Brain pericyte (primary cell): ENCODE data around the gene PLEKHG1.

Experiments used
- DNase-seq: peaks from one replicate; pipeline ENCODE4 v3.0.0-alpha.2; 2012; ENCODE audit warnings: low read depth, low spot score

Gene PLEKHG1

DNA sequence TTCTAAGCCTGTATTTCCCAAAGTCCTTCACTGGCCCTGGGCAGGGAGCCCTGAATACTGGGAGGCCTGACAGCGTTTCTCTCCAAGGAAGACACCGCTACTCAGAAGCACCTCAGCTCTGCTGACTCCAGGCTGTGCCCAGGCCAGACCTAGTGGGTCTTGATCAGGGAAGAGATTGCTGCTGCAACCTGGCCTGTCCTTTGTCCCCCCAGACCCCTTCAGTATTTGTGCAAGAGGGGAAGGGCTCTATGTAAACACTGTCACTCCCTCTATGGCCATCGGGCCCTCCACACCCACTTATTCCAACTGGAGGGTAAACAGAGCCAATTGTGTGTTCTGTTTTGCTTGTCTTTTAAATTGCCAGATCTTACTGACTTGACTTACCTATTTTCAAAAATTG, 20.6 kb downstream of the PLEKHG1 start:
- DNase-seq = no peak

DNA sequence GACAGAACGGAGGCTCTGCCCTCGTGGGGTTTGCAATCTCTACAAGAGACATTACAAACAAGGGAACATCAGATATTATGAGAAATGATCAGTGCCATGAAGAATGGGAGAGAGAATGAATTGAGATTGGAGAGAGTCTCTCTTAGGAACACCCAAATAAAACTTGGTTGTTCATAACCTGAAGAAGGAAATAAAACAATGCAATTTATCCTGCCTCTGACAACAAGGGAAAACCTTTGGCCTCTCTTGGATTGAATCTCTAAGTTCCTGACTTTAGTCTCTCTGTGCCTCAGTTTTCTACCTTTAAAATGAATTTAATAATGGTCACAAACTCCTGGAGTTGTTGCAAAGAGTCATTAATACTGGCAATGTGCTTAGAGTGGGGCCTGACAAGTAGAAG, 21.1 kb downstream of the PLEKHG1 start:
- no peak for DNase-seq

DNA sequence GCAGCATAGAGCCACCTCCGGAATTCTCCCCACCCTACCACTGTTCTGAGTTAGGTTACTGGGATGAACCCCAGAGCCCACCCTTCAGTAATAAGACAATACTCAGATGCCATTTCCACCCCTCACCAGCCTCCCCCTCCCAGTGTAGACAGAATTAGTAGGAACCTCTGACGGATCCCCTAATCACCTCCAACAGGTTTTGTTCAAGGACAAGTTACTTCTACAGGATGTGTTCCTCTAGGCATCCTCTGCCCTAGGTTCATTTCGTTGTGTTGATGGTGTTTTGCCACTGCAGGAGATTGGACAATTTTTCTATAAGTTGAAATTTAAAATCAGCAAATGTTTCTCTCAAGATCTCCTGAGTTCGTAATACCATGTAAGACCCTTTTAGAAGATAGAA, 22.8 kb downstream of the PLEKHG1 start:
- no peak for DNase-seq

DNA sequence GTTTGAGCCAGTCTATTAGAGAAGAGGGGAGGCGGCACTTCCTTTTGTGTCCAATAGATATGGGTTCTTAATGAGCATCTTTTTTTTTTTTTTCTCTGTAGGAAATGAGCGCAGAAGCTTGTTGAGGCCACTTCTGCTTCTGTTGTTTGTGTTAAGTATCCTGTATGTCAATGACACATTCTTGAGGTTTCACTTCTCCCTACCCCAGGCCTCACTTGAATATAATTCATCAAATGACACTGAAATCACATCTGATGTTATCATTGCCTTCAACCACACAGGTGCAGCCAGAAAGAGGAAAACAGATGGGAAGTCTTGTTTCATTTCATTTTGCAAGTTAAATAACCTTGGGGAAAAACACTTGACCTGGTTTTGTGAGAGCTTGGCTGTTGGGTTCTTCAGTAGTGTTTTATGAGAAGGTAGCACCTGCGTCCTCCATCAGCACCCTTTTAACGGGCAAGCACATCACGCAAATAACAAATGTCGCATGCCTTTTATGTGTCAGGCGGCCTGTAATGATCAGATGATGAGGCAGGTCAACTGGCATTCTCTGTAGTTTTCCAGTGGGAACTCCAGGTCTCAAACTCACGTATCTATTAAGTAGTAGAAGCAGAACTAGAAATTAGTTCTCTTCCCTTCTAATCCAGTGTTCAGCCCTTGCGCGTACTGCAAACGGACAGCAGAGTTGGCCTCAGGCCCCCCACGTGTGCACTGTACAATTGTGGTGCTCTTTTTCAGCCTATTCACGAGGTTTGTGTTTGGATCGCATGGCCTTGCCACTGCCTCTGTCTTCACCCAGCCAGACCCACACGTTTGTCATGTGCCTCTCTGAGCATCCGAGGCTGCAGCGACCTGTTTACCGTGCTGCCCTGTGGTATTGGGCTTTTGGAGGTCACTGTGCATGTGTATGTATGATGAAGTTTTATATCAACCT, 23.5 kb downstream of the PLEKHG1 start:
- DNase-seq = no peak

DNA sequence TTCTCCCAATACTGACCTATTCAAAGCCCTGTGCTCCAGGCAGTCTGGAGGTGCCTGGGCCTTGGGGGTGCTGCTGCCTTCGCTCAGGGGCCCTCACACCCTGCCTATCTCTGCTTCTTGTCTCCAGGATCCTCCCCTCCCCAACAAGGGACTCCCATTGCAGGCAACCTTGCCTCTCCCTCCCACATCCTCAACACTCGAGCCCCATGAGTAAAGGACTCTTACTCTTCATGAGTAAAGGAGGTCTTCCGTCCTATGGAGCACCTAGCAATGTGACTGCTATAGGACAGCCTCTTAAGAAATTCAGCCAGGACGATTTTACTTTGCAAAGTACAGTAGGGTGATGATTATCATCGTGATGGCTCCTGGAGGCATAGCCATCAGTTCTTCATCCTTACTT, 24.5 kb downstream of the PLEKHG1 start:
- DNase-seq = no peak

DNA sequence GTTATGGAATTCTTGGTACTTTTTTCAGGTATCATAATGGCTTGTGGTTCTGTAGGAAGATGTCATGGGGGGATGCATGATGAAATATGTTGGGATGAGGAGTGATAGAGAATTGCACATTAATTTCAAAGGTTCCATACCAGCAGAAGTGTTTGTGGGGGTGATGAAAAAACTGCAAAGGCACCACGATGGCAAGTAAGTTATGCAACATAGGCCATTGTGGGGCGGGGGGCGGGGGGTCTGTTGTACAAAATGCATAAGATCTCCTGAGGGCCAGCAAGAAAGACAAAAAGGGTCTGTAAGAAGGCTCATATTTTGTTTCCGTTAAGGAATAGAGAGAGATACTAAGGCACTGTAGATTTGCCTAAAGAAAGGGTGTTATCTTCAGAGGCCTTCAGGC, 26.2 kb downstream of the PLEKHG1 start:
- DNase-seq = no peak

DNA sequence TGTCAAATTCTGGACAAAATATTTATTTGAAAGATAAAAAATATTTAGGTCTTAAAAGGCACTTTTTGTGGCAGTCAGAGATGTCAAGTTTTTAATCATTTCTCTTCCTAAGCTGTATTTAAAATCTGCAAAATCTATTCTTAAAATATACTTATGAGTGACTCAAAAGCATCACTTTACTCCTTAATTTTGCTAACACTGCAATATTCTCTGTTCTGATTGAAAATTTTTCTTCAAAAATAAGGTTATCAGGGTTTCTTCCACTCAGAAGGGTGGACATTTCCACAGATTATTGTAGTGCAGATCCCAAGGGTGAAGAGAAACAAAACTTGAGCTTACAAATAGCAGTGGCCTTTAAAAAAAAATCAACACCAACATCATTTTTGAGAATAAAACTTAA, 27.5 kb downstream of the PLEKHG1 start:
- no peak for DNase-seq

DNA sequence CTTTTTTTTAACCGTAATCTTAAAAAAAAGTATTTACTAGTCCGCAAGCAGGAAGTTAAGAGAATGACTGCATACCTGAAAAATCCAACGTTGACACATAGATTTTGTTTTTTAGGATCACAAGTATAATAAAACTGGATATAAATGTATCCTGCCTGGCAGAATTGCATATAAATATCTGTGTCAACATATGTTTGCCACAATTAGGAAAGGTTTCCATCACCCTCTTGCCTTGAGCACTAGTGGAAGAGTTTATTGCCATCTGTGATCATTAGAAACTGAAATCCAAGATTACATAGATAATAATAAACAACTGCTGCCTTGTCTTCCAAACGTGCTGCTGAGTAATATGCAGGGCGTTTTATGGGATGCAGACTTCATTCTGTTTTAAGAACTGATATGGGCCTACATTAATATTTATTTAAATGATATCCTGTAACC, 27.9 kb downstream of the PLEKHG1 start:
- DNase-seq = no peak

DNA sequence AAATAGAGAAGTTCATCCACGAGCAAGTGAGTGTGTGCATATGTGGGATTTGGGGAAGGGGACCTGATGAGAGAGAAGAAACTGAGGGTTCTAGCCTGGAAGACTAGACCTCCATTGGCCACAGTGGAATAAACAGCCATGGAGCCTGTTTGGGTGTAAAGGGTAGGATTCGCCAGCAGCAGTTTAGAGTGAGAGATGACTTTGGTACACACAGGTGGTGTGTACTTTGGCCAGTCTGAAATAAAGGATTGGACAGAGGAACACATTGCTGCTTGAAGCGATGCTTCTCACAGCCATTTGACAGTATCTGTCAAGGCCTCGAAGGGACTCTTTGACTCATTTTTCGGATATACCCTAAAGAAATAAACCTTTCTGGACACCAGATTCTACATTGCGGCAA, 29.2 kb downstream of the PLEKHG1 start:
- DNase-seq = no peak

DNA sequence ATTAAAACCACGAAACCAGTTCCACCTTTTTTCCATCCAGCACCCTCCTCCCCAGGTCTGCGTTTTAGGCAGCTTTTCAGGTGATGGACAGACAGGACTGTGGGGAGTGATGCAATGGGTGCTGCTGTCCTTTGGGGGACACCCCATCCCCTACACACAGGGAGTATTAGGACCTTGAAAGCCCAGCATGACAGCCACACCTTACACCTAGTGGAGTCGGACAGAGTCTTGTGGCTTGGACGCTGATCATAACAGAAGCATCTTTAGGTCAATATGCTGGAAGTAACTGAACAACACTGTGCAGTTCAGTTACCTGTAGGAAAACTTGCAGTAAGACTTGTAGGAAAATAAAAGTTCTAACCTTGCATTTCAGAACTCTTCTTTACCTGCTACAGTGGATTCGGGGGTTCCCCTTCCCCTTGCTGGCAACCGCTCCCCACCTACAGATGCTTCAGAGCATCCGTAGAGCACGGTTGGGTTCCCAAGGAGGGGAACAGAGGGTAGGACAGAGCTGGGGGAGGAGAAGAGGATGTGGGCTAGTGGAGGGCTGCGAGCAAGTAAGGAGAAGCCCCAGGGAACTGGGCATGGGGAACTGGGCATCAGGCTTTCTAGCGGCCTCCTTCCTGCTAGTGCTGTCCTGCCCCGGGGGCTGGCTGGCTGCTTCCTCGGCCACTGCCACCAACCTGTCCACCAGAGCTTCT, 31.7 kb downstream of the PLEKHG1 start:
- no peak for DNase-seq

DNA sequence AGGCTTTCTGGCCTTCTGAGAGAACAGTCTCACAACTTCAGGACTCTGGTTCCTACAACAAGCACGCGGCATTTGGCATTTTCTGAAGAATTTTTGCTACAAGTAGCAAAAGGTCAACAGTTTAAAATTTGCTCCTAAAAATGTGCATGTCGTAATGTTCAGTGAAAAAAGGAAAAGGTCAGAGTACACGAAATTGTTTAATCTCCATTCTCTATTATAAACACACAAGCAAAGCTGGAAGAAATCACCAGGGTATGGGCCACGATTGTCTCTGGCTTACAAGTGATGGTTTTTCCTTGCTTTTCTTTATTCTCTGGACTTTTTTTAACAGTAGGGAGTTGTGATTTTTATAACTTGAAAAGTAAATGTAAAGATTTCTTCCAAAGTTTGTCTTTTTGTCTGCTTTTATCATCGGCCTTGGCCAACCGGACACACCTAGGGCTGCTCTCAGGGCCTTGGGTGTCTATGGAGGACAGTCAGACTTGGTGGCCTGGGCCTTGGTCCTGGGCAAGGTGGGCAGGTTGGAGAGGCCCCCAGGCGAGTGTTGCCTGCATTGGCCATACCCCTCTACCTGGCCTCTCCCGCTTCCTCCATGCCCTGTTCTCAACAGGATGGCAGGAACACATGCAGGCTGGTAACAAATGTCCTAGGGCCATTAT, 32.4 kb downstream of the PLEKHG1 start:
- DNase-seq = no peak

DNA sequence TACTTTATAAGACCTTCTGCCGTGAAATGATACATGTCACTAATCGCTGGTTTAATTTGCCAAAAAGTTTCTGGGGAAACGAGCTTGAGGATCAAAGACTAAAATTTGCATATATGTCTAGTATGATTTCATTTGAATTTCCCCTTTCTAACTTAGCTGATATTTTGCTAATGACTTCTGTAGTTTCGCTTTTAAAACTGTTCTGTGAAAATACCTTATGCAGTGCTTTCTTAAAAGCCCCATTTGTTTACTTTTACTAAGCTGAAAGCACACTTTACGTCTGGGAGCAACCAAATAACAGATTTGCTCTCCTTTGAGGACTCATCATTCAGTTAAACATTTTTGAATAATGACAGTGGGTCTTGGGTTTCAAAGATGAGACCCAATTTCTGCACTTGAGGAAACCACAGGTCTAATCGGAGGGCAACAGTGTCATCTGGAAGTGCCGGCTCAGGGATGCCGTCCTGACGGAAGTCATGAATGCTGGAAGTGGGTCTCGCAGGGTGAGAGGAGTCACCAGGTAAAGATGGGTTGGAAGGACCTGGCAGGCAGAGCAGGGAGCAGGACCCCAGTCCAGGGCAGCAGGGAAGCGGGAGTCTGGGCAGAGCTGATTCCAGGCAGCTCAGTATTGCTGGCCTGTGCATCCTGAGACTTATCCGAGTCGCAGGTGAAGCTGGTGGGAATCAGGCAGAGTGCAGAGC, 33.2 kb downstream of the PLEKHG1 start:
- no peak for DNase-seq

DNA sequence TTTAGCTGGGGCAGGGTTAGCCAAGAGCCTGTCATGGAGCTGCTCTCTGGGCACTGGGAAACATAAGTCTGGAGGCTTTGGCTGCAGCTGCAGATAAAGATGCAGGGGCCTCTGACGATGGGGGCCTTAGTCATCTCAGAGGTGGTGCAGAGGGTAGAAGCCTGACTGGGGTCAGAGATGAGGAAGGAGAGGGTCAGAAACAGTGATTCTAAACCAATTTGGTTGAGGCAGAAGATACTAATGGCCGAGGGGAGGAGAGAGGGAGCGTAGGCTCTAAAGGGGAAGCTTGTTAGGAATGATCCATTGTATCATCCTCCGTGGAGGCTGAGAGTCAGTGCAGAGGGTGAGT, 33.8 kb downstream of the PLEKHG1 start:
- DNase-seq = no peak

DNA sequence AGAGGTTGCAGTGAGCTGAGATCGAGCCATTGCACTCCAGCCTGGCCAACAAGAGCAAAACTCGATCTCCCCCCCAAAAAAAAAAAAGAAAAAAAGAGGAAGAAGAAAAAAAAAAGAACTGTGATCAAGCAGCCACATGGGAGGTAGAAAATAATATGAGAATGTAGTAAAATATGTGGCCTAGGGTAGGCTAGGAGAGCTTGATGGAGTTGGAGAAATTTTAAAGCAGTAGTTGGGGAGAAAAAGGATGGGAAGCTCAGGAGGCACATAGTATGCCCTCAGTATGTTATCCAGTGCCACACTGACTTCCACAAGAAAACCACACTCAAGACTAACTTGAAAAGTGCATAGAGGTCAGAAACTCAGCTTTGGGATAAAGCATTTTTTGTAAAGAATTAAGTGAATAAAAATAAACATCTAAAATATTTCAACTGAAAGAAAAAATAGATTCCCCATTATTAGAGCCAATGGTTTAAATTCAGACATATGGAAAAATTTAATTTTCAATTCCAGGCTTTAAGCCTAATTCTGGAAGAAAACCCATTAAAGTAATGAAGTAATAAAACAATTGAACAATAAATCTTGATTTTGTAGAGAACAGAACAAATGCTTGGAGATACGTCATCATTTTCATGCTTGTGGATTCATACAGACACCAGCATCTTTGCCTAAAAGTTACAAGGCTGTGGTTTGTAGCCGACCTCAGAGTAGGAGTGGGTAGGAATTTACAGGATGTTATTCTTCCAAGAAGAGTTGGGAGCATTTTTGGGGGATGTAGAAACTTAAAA, 34.7 kb downstream of the PLEKHG1 start:
- no peak for DNase-seq

DNA sequence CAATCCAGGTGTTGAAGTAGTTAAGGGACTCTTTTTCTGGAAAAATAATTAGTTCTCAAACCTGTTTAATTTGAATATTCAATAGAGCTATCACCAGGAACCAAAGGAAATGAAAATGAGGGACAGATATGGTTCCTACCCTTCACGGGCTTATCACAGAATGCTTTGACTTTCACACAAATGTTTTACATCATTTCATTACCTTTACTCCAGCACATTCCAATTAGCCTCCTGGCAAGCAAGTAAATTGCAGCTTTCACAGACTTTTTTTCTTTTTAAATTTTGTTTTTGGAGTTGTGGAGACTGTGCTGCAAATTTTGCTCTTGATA, 35.2 kb downstream of the PLEKHG1 start:
- no peak for DNase-seq

DNA sequence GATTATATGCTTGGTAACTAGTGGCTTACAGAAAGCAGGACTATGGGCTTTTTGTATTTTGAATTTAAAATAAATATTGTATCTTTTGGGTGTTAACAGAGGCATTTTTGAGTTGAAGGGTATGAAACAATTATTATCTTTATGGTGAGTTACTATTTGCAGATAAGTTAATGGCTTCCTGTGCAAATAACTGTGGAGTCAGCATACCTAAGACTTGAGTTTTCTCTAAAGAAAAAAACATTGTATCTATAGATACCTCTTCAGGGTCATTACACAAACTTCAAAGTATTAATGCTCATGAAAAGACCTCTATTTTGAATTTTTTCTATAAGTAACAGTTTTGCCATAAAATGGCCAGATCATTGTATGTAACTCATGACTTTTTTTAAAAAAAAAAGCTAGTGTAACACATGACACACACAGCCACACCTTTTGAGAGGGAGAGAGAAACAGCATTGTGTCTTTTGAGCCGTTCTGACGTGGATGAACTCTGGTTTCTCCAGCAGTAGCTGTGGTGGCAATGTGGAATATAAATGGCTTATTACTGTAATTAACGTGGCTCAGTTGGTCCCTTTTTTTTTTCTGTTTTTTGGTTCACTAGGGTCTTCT, 36.3 kb downstream of the PLEKHG1 start:
- DNase-seq = no peak

DNA sequence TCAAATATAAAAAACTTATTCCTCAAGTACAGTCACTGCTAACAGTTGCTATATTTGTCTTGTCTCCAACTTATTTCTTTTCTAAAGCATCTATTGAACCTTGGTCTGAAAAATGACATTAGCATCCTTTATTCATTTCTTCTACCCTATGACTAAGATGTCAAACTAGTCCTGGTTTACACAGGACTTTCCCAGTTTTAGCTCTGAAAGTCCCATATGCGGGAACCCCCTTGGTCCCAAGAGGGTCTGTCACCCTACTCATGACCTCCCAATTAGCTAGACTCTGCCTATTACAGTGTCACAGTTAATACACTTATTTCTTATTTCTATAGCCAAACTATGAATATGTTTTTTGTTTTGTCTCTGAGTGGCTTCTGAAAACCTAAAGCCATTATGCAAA, 37.1 kb downstream of the PLEKHG1 start:
- no peak for DNase-seq

DNA sequence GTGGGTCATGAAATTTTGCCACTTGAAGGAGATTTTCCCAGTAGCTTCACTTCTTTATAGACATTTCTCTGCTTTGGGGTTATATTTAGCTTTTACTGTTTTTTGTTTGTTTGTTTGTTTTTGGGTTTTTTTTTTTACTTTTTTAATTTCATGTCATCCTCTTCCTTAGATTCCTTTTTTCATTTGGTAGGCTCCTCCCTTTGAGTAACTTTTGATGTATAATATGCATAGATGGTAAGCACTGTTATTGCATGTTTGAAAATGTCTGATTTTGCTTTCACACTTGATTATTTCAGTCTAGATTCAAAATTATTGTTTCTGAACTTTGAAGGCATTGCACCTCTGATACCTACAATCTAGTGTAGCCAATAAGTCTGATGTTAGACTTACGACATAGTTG, 37.6 kb downstream of the PLEKHG1 start:
- DNase-seq = no peak

DNA sequence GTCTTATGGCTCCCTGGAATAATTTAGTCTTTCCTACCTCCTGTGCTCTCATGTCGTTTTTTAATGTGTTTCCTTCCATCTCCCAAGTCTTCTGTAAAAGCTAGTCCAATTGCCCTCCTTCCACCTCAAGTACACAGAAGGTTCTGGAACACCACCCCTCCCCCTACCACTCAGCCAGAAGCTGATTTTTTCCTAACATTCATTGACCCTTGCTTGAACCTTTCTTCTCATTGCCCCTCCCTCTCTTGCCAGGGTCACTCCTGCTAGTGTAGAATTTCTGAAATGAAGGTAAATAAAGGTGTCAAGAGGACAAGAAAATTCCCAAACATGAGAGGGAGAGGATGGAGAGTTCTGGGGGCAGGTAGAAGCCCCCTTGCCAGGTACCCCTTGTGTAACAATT, 38.6 kb downstream of the PLEKHG1 start:
- no peak for DNase-seq

DNA sequence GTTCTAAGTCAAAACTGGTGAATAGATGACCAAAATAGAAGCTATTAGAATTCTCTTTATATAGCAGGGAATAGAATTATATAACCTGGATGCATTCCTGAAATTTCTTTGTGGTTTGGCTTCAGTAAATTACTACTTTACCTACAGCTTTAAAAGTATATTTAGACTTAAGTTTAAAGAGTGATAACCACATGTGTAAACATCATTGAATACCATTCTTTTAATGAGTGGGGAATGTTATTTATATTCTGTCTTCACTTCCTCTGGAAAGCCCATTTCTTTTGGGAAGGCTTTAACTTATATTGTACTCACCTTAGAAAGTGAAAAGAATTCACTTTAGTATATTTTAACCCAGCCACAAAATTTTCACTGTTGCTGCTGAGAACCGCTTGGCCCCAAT, 39.1 kb downstream of the PLEKHG1 start:
- no peak for DNase-seq

DNA sequence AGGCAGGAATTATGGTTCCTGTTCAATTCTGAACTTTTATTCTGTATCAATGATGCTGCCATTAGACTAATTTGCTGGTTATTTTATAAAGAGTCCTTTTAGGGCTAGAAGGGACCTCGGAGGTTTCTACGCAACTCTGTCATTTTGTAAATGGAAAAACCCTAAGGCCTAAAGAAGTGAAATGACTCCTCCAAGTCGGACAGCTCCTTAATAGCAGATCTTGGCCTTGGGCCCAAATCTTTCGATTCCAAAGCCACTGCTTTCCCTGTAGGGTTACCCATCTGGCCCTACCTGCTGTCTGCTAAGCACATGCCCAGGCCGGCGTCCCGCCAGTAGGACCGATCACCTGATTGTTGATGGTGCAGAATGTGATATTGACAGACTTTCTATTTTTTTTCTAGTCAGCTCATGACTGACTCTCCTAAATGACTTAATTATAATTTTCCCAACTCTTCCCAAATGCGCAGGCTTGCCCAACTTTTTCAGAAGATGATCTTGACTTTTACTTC, 40.2 kb downstream of the PLEKHG1 start:
- DNase-seq = no peak
